IMR-90 (cell line): Measurements from ENCODE around the gene MTOR. TPM values are rescaled to one million over a fixed set of nuclear protein-coding genes. Genes with fewer than 3 reads are reported as not detected.

Experiments
- ATAC-seq: fragments of 200-7000 bp; cut with Tn5 transposase; 2 replicates; pipeline ENCODE4 v1.9.1; 2020; ENCODE audit warnings: low read depth, mild to moderate bottlenecking, moderate library complexity
- BruUV-seq: library from RNA; stranded (reverse); fragments of 400-500 nt; replicated peaks from 2 replicates; lab custom pipeline; 2021; lab: Mats Ljungman, UMichigan
- CTCF ChIA-PET: fragments of 300-600 bp; formaldehyde crosslinking; extraction: SDS; loops from one replicate; lab custom pipeline; 2021; ENCODE audit warnings: antibody characterized with exemption; lab: Yijun Ruan, JAX
- POLR2A ChIA-PET: fragments of 300-600 bp; sonication (Branson Sonifier 250); formaldehyde crosslinking; loops from one replicate; lab custom pipeline; 2022; ENCODE audit warnings: antibody characterized with exemption; ENCODE audit not compliant: unreplicated experiment; lab: Charles Lee
- DNase-seq: peaks from one replicate; pipeline ENCODE4 v3.0.0; 2013
- H2AFZ ChIP-seq: replicated peaks from 2 replicates; pipeline ENCODE3; 2013; ENCODE audit warnings: low read length, mild to moderate bottlenecking; ENCODE audit not compliant: poor library complexity
- H2AK5ac ChIP-seq: 2 replicates; pipeline ENCODE4 v1.6.1; 2013; ENCODE audit warnings: low read depth, low read length, inconsistent platforms
- H2AK9ac ChIP-seq: replicated peaks from 2 replicates; pipeline ENCODE3; 2013; ENCODE audit warnings: mild to moderate bottlenecking, low read depth, low read length, moderate library complexity; ENCODE audit not compliant: poor library complexity
- H2BK120ac ChIP-seq: 2 replicates; pipeline ENCODE4 v1.6.1; 2013; ENCODE audit warnings: low read depth, low read length, inconsistent platforms
- H2BK15ac ChIP-seq: 3 replicates; pipeline ENCODE4 v1.6.1; 2013; ENCODE audit warnings: low read depth, low read length, inconsistent platforms
- H2BK20ac ChIP-seq: 2 replicates; pipeline ENCODE4 v1.6.1; 2013; ENCODE audit warnings: low read depth, mild to moderate bottlenecking, inconsistent platforms, low read length, moderate library complexity
- H2BK5ac ChIP-seq: 2 replicates; pipeline ENCODE4 v1.6.1; 2013; ENCODE audit warnings: mild to moderate bottlenecking, low read depth, low read length, inconsistent platforms; ENCODE audit not compliant: poor library complexity, severe bottlenecking
- H3K14ac ChIP-seq: replicated peaks from 2 replicates; pipeline ENCODE4 v1.6.1; 2013; ENCODE audit warnings: low read depth, low read length, inconsistent platforms
- H3K18ac ChIP-seq: 2 replicates; pipeline ENCODE4 v1.6.1; 2013; ENCODE audit warnings: low read depth, low read length, control low read depth
- H3K23ac ChIP-seq: 2 replicates; pipeline ENCODE4 v1.6.1; 2013; ENCODE audit warnings: low read depth, low read length, inconsistent platforms
- H3K27ac ChIP-seq: 2 replicates; pipeline ENCODE4 v1.5.1; 2013; ENCODE audit warnings: mild to moderate bottlenecking, control low read depth, low read length; ENCODE audit not compliant: insufficient read depth
- H3K27me3 ChIP-seq: 2 replicates; pipeline ENCODE4 v1.6.1; 2013; ENCODE audit warnings: low read length; ENCODE audit not compliant: control insufficient read depth, insufficient read depth
- H3K36me3 ChIP-seq: 2 replicates; pipeline ENCODE4 v1.6.1; 2013; ENCODE audit warnings: low read length, mixed read lengths; ENCODE audit not compliant: control insufficient read depth, insufficient read depth
- H3K4ac ChIP-seq: 2 replicates; pipeline ENCODE4 v1.6.1; 2013; ENCODE audit warnings: low read depth, low read length, inconsistent platforms
- H3K4me1 ChIP-seq: 2 replicates; pipeline ENCODE4 v1.6.1; 2013; ENCODE audit warnings: low read length, mixed read lengths; ENCODE audit not compliant: control insufficient read depth, insufficient read depth
- H3K4me2 ChIP-seq: 2 replicates; pipeline ENCODE4 v1.6.1; 2013; ENCODE audit warnings: low read depth, mild to moderate bottlenecking, control low read depth, low read length, moderate library complexity
- H3K4me3 ChIP-seq: 2 replicates; pipeline ENCODE4 v1.5.1; 2013; ENCODE audit warnings: low read depth, mild to moderate bottlenecking, control low read depth, low read length, moderate library complexity; ENCODE audit not compliant: insufficient read depth
- H3K56ac ChIP-seq: 2 replicates; pipeline ENCODE4 v1.6.1; 2013; ENCODE audit warnings: low read length, inconsistent platforms; ENCODE audit not compliant: insufficient read depth; ENCODE audit errors: extremely low read depth
- H3K79me1 ChIP-seq, 2 experiments: 2 replicates each; pipeline ENCODE4 v1.6.1; 2013; ENCODE audit warnings: low read length in 2 of 2, inconsistent platforms in 1 of 2, low read depth in 1 of 2
- H3K9ac ChIP-seq: 2 replicates; pipeline ENCODE4 v1.6.1; 2013; ENCODE audit warnings: low read depth, low read length, control low read depth
- H3K9me1 ChIP-seq: 2 replicates; pipeline ENCODE4 v1.6.1; 2013; ENCODE audit warnings: low read length, inconsistent platforms; ENCODE audit not compliant: insufficient read depth
- H3K9me3 ChIP-seq: 2 replicates; pipeline ENCODE4 v1.6.1; 2013; ENCODE audit warnings: low read length; ENCODE audit not compliant: control insufficient read depth, insufficient read depth
- H4K20me1 ChIP-seq: 2 replicates; pipeline ENCODE4 v1.6.1; 2013; ENCODE audit warnings: low read length, inconsistent platforms; ENCODE audit not compliant: insufficient read depth
- H4K5ac ChIP-seq: 2 replicates; pipeline ENCODE4 v1.6.1; 2013; ENCODE audit warnings: mild to moderate bottlenecking, low read depth, low read length, control low read depth
- H4K8ac ChIP-seq, 2 experiments: 2 replicates each; pipeline ENCODE4 v1.6.1; 2013; ENCODE audit warnings: low read depth in 2 of 2, low read length in 2 of 2, control low read depth in 1 of 2, inconsistent platforms in 1 of 2
- H4K91ac ChIP-seq: 2 replicates; pipeline ENCODE4 v1.6.1; 2013; ENCODE audit warnings: low read depth, low read length, inconsistent platforms; ENCODE audit not compliant: insufficient read depth
- CEBPB ChIP-seq: IDR thresholded peaks from 2 replicates; pipeline ENCODE4 v1.6.1; 2012; ENCODE audit warnings: low read depth, low read length, improper control_type of control experiment
- CHD1 ChIP-seq: IDR thresholded peaks from 2 replicates; pipeline ENCODE4 v1.6.1; 2012; ENCODE audit warnings: low read depth, low read length, improper control_type of control experiment
- FOS ChIP-seq: fragments of 150-350 bp; IDR thresholded peaks from 2 replicates; pipeline ENCODE4 v1.6.1; 2016; ENCODE audit warnings: low read depth, low read length
- MXI1 ChIP-seq: IDR thresholded peaks from 2 replicates; pipeline ENCODE4 v1.6.1; 2012; ENCODE audit warnings: low read depth, mild to moderate bottlenecking, low read length, moderate library complexity, borderline replicate concordance
- NFE2L2 ChIP-seq: fragments of 150-350 bp; IDR thresholded peaks from 2 replicates; pipeline ENCODE4 v1.6.1; 2016; ENCODE audit warnings: low read depth, mild to moderate bottlenecking, low read length
- POLR2A ChIP-seq: IDR thresholded peaks from 2 replicates; pipeline ENCODE4 v1.6.1; 2012; ENCODE audit warnings: mild to moderate bottlenecking, low read depth, low read length
- RCOR1 ChIP-seq: IDR thresholded peaks from 2 replicates; pipeline ENCODE4 v1.6.1; 2012; ENCODE audit warnings: mild to moderate bottlenecking, low read length, improper control_type of control experiment; ENCODE audit not compliant: insufficient replicate concordance
- RFX5 ChIP-seq: IDR thresholded peaks from 2 replicates; pipeline ENCODE4 v1.8.0; 2012; ENCODE audit warnings: low read depth, mild to moderate bottlenecking, low read length, moderate library complexity
- SMC3 ChIP-seq: fragments of 150-350 bp; IDR thresholded peaks from 2 replicates; pipeline ENCODE4 v1.6.1; 2016; ENCODE audit warnings: low read depth, mild to moderate bottlenecking, antibody characterized with exemption, low read length, moderate library complexity
- WGBS, 2 experiments: methylation state at CpG; one replicate each; pipeline versions ENCODE4 v1.1.5 to v1.1.7; 2013; ENCODE audit warnings: missing lambda C conversion rate in 2 of 2; ENCODE audit not compliant: insufficient read length in 1 of 2; ENCODE audit errors: extremely low coverage in 2 of 2; 5-methylcytosine and 5-hydroxymethylcytosine counted together
- dilution Hi-C: fragments of 300-500 bp; cut with HindIII; formaldehyde crosslinking; loops from one replicate; pipeline ENCODE4 v1.14.3; 2018; ENCODE audit warnings: low sequenced_read_pairs; ENCODE audit not compliant: unreplicated experiment
- in situ Hi-C: fragments of 300-500 bp; cut with MboI; formaldehyde crosslinking; loops from 3 replicates; pipeline ENCODE4 v1.14.3; 2019; ENCODE audit warnings: low sequenced_read_pairs, inconsistent platforms, mixed read lengths
- intact Hi-C: fragments of 100-400 bp; cut with micrococcal nuclease; formaldehyde crosslinking; loops from 2 replicates; pipeline ENCODE4 v1.10.0; 2022
- polyA plus RNA-seq, 3 experiments: library from polyadenylated mRNA; depleted of rRNA; stranded (reverse); fragments of >200 nt; gene quantifications; 2 replicates each; pipeline ENCODE4 v1.2.3, GENCODE V29; 2012; ENCODE audit warnings: low replicate concordance in 1 of 3
- total RNA-seq: library from RNA; depleted of rRNA; stranded (reverse); fragments of >200 nt; gene quantifications from 2 replicates; pipeline ENCODE4 v1.2.3, GENCODE V29; 2012
- TF ChIP-seq, protein P1 (sequence below): fragments of 150-350 bp; IDR thresholded peaks from 2 replicates; pipeline ENCODE4 v1.6.1; 2016; ENCODE audit warnings: low read depth, mild to moderate bottlenecking, low read length, moderate library complexity, borderline replicate concordance
- TF ChIP-seq, protein P2 (sequence below): fragments of 150-350 bp; IDR thresholded peaks from 2 replicates; pipeline ENCODE4 v1.6.1; 2017; ENCODE audit warnings: mild to moderate bottlenecking, antibody characterized with exemption, low read length, low read depth

Gene MTOR
- total and polyA plus RNA-seq, 2 of the 4 experiments (the other 2 are of a cell fraction), result 19.2 to 36.7 TPM

GRCh38 chr1:11132563-11133293 is 129.6 kb downstream of the MTOR start:
- no TSS peak for BruUV-seq
- no peaks in the 10 kb centered on the region for H3K27me3 ChIP-seq
- TF ChIP-seq POLR2A (no peak), SMC3 (no peak), CHD1 (no peak), MXI1 (no peak), NFE2L2 (no peak), RCOR1 (no peak), FOS (no peak), RFX5 (no peak), CEBPB (no peak)
- TF ChIP-seq, protein P1, sequence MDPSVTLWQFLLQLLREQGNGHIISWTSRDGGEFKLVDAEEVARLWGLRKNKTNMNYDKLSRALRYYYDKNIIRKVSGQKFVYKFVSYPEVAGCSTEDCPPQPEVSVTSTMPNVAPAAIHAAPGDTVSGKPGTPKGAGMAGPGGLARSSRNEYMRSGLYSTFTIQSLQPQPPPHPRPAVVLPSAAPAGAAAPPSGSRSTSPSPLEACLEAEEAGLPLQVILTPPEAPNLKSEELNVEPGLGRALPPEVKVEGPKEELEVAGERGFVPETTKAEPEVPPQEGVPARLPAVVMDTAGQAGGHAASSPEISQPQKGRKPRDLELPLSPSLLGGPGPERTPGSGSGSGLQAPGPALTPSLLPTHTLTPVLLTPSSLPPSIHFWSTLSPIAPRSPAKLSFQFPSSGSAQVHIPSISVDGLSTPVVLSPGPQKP, result no peak
- TF ChIP-seq, protein P2, sequence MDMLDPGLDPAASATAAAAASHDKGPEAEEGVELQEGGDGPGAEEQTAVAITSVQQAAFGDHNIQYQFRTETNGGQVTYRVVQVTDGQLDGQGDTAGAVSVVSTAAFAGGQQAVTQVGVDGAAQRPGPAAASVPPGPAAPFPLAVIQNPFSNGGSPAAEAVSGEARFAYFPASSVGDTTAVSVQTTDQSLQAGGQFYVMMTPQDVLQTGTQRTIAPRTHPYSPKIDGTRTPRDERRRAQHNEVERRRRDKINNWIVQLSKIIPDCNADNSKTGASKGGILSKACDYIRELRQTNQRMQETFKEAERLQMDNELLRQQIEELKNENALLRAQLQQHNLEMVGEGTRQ, result no peak
- no peak overlapping the region for H2BK20ac ChIP-seq
- H3K14ac ChIP-seq, result no peak overlapping the region
- H3K79me1 ChIP-seq, result peaks cover 0 to 3% of the 10 kb centered on the region in 2 experiments; a peak in 2 of 4 replicates
- no peak for DNase-seq
- peaks cover 46% of the 10 kb centered on the region for H3K36me3 ChIP-seq
- in situ Hi-C loops, result no loop called here
- WGBS, 2 experiments, result 100% methylated on average over 1 of the region's 8 CpGs; no CpG with 5 or more reads in 1 of the 2 experiments
- H4K8ac ChIP-seq, result no peak overlapping the region
- H3K4ac ChIP-seq, result no peak overlapping the region
- H4K20me1 ChIP-seq, result no peaks in the 10 kb centered on the region
- POLR2A ChIA-PET, result no interaction called here
- no peak overlapping the region for H3K9ac ChIP-seq
- no peak overlapping the region for H3K4me3 ChIP-seq
- no peak overlapping the region for H2BK5ac ChIP-seq
- no peak overlapping the region for H2AK9ac ChIP-seq
- H3K9me3 ChIP-seq, result no peaks in the 10 kb centered on the region
- no peak overlapping the region for H2AFZ ChIP-seq
- dilution Hi-C loops, result no loop called here
- H4K5ac ChIP-seq, result no peak overlapping the region
- intact Hi-C loops, result no loop called here
- CTCF ChIA-PET, result no interaction called here
- no peak overlapping the region for H3K27ac ChIP-seq
- H4K91ac ChIP-seq, result no peak overlapping the region
- peaks cover 7% of the 10 kb centered on the region for H3K4me1 ChIP-seq
- H2BK120ac ChIP-seq, result no peak overlapping the region
- H3K18ac ChIP-seq, result no peak overlapping the region
- no peak overlapping the region for H2BK15ac ChIP-seq
- peaks cover 6% of the 10 kb centered on the region for H3K9me1 ChIP-seq
- H3K4me2 ChIP-seq, result no peak overlapping the region
- H3K23ac ChIP-seq, result no peak overlapping the region
- ATAC-seq, result no peak
- H2AK5ac ChIP-seq, result no peak overlapping the region
- no peak overlapping the region for H3K56ac ChIP-seq
